HG03354 (cell line): ENCODE data around the gene USP43.

Experiments
- ATAC-seq: cut with Tn5 transposase; IDR thresholded peaks from one replicate; pipeline ENCODE4 v1.9.1; 2021; ENCODE audit warnings: mild to moderate bottlenecking; ENCODE audit not compliant: unreplicated experiment, poor library complexity, severe bottlenecking

USP43 gene

DNA sequence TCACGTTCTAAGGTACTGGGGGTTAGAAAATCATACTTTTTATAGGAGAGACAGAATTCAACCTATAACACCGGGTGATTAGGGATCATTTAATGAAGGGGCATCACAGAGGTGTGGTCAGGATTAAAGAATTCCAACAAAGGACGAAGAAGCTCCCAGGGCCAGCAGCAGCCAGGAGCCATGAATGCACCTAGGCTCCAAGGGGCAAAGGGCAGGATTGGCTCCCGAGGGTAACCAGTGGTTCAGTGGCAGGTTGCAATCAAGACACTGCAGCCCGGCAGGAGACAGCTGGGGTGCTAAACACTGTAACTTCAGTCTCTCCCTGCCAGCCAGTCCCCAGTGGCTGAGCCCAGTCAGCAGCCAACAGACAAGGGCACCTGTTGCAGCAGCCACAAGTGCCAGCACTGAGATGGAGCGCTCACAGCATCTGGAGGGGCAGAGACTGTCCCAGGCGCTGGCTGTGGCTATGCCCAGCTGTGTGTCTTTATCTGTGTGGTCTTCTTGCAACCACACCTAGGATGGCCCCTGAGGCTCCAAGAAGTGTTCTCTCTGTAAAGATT lies 122.2 kb downstream of the USP43 start:
- no peak for ATAC-seq

DNA sequence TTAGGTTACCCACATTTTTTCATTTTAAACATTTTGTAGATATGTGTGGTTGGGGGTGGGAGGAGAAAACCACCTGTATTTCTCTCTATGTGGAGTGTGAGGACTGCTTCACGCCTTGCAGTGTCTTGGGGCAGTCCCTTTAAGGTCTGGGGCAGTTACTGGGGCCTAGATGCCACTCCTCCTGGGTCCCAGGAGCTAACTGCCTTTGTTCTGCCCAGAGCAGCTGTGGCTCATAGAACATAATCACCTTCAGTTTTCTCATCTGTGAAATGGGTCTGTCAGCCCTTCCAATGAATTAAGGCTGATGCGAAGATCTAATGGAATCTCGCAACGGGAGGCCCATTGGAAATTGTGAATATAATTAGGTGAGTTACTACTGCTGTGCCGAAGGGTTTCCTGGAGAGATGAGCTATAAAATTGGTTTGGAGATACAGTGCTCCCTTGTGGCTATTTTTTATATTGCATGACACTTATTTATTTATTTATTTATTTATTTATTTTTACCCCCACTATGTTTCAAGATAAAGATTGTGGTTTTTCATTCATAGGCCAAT lies 123.1 kb downstream of the USP43 start:
- ATAC-seq = no peak

DNA sequence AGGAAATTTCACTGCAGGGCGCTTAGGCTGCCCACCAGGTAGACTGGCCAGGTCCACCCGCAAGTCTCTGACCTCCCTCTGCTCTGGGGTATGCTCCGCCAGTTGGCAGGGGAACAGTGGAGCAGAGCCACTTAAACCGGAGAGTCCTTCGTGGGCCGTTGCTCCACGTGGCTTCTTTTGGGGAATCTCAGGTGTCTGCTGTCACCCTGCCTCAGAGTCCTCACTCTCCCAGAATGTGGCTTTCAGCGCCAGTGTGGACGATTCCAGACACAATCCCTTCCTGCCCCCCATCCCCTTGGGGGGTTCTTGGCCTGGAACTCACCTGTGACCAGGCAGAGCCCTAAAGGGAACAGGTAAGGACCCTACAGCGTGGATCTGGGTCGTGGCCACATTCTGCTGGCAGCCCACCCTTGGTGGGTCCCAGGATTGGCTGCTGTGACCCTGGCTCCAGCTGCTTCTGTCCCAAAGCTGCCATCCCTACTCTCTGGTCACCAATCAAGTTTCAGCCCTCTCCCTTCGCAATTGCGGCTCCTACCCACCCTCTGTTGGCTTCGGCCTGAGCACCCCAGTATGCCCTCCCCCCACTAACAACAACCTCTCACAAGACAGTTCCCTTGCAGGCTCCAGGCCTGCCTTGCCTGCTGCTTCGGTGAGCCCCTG lies 123.8 kb downstream of the USP43 start:
- no peak for ATAC-seq

DNA sequence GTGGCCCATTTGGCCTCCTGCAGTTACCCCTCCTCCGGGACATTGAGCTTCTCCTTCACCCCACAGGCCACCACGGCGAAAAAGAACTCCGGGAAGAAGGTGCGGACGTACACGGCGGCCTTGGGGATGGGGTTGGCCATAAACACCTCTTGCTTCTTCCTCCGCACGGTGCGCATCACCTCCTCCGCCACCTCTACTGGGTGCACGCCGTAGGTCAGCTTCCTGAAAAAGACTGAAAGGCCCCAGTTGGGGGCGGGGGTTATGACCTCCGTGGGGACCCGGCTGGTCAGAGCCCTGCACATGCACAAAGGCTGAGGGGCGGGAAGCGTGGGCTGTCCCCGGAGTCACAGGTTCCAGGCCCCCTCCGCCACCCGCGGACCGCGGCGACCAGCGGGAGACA lies 126.1 kb downstream of the USP43 start:
- no peak for ATAC-seq

DNA sequence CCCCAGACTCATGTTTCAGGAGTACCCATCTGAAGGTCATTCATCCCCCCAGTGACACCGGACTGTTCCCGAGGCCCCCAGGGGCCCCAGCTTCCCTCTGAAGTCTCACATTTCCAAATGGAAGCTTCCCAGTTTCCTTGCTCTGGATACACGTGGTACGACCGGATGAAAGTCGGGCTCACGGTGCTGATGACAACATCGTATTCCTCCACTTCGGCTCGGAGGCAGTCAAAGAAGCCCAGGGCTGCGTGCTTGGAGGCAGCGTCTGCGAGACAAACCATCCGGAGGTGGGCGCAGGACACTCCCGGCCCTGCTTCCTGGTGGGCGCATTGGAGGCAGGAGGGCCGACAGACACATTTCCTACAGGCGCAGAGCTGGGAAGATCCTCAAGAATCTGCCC lies 127.3 kb downstream of the USP43 start:
- ATAC-seq = no peak

DNA sequence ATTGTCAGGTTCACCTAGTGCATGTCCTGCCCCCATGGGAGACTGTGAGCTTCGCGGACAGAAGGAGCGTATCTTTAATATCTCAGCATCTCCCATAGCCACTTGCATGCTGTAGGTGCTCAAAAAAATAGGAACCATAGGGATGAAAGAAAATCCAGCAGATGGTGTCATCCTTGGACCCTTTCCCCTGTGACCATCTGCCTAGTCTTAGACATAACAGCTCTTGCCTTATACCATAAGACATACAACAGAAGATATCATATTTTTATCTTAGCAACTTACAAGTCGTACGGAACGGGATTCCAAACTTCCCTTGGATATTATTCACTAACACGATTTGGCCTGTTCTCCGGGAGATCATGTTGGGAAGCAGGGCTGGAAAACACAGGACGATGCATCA lies 131.6 kb downstream of the USP43 start:
- no peak for ATAC-seq
